ENCODE data around the gene ORC6. TPM values are rescaled to one million over a fixed set of nuclear protein-coding genes. Genes with fewer than 3 reads are reported as not detected.

ORC6 gene
- total and polyA plus RNA-seq, 4 donors: 1.4 to 5.6 (median 3.8) TPM

GRCh38 chr16:46729326-46729995, 40.0 kb downstream of the ORC6 start:
- no peak for DNase-seq
- WGBS, 2 donors: 90 to 95% methylated on average over 7 of the region's 7 CpGs

GRCh38 chr16:46730126-46730525, 40.7 kb downstream of the ORC6 start:
- no peaks in the 10 kb centered on the region for H3K27me3 ChIP-seq (ENCODE audit: control insufficient read depth in 3 of 3, insufficient read depth in 3 of 3, low read length in 2 of 3)
- WGBS, 2 donors: 91 to 97% methylated on average over 8 of the region's 8 CpGs
- no peak for ATAC-seq (ENCODE audit: insufficient read depth, low FRiP score)
- H3K9me3 ChIP-seq (ENCODE audit: control insufficient read depth in 4 of 4, insufficient read depth in 3 of 4, low read length in 3 of 4): peaks cover 0 to 2% (median 0%) of the 10 kb centered on the region in 4 donors
- no peaks in the 10 kb centered on the region for H3K4me1 ChIP-seq (ENCODE audit: control insufficient read depth in 5 of 5, insufficient read depth in 5 of 5, low read length in 5 of 5)
- H3K4me3 ChIP-seq: no peak overlapping the region
- H3K27ac ChIP-seq (ENCODE audit: low read depth in 1 of 2, low read length in 1 of 2): no peak overlapping the region
- no peak for TF ChIP-seq CTCF (IDR thresholded peaks at IDR 0.05; ENCODE audit: control extremely low read depth, extremely low read depth)
- H3K9ac ChIP-seq (ENCODE audit: insufficient read depth in 1 of 2, low read length in 2 of 2): no peak overlapping the region
- DNase-seq: no peak
- no peaks in the 10 kb centered on the region for H3K36me3 ChIP-seq (ENCODE audit: control insufficient read depth in 4 of 4, insufficient read depth in 4 of 4, low read length in 4 of 4)

More at GRCh38 chr16:46729326-46729995, 40.0 kb downstream of the ORC6 start:
- ATAC-seq (ENCODE audit: insufficient read depth, low FRiP score): no peak
- Histone ChIP-seq H3K4me3 (no peak overlapping the region), H3K27me3 (ENCODE audit: control insufficient read depth in 3 of 3, insufficient read depth in 3 of 3, low read length in 2 of 3) (no peaks in the 10 kb centered on the region), H3K27ac (ENCODE audit: low read depth in 1 of 2, low read length in 1 of 2) (peak overlapping the region in 1 of 2 donors; percentile 43), H3K36me3 (ENCODE audit: control insufficient read depth in 4 of 4, insufficient read depth in 4 of 4, low read length in 4 of 4) (no peaks in the 10 kb centered on the region), H3K4me1 (ENCODE audit: control insufficient read depth in 5 of 5, insufficient read depth in 5 of 5, low read length in 5 of 5) (no peaks in the 10 kb centered on the region), H3K9me3 (ENCODE audit: control insufficient read depth in 4 of 4, insufficient read depth in 3 of 4, low read length in 3 of 4) (peaks cover 0 to 2% (median 0%) of the 10 kb centered on the region in 4 donors), H3K9ac (ENCODE audit: insufficient read depth in 1 of 2, low read length in 2 of 2) (no peak overlapping the region)
- TF ChIP-seq CTCF (IDR thresholded peaks at IDR 0.05; ENCODE audit: control extremely low read depth, extremely low read depth): no peak

DNA sequence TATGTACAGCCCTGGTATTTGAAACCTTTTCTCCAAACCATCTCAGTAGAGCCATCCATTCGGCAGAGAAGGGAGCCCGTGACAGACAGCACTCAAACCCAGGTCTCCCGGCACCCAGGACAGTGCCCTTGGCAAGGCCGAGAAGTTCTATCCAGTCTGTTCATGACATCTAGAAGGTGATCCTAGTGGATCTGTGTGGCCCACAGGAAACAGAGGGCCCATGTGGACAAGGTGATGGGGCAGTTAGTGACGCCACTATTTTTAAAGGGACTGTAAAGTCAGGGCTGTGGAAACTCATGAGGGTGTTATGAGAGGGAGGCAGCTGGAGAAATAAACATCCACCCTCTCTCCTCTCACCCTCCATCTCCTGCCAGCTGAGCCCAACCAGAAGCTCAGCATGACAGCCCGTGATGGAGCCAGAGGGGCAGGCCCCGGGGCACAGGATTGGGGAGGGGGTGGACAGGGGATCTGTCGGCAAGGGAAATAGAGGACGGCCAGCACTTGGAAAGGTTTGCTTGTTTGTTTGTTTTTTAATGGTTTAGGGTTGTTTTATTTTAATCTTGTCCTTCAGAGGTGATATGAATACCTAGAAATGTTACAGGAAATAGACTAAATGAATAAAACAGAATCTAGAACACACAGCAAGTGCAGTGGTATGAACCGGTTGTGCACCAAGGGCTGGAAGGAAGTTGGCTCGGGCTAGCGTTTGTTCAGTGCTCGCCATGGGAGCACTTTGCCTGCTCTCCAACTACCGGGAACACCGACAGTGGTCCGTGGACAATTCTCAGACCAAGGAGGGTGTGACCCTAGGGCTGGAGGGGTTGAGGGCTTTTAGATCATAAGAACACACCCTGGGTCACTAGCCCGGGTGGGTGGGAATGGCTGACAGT, 41.6 kb downstream of the ORC6 start:
- 68 to 83% methylated on average over 17 of the region's 17 CpGs for WGBS, 2 donors
- H3K27me3 ChIP-seq (ENCODE audit: control insufficient read depth in 3 of 3, insufficient read depth in 3 of 3, low read length in 2 of 3): no peaks in the 10 kb centered on the region
- ATAC-seq (ENCODE audit: insufficient read depth, low FRiP score): no peak
- H3K9me3 ChIP-seq (ENCODE audit: control insufficient read depth in 4 of 4, insufficient read depth in 3 of 4, low read length in 3 of 4): peaks cover 0 to 2% (median 0%) of the 10 kb centered on the region in 4 donors
- no peak for TF ChIP-seq CTCF (IDR thresholded peaks at IDR 0.05; ENCODE audit: control extremely low read depth, extremely low read depth)
- no peaks in the 10 kb centered on the region for H3K4me1 ChIP-seq (ENCODE audit: control insufficient read depth in 5 of 5, insufficient read depth in 5 of 5, low read length in 5 of 5)
- DNase-seq: peak in 1 of 3 donors; percentile 12
- H3K9ac ChIP-seq (ENCODE audit: insufficient read depth in 1 of 2, low read length in 2 of 2): no peak overlapping the region
- no peak overlapping the region for H3K4me3 ChIP-seq
- no peaks in the 10 kb centered on the region for H3K36me3 ChIP-seq (ENCODE audit: control insufficient read depth in 4 of 4, insufficient read depth in 4 of 4, low read length in 4 of 4)
- peak overlapping the region in 1 of 2 donors; percentile 47 for H3K27ac ChIP-seq (ENCODE audit: low read depth in 1 of 2, low read length in 1 of 2)

Data from lung (tissue), 12 donors.